ENCODE results near the gene SLC22A23. TPM values are rescaled to one million over a fixed set of nuclear protein-coding genes. Genes with fewer than 3 reads are reported as not detected.

Gene SLC22A23
- polyA plus RNA-seq, 1 donor (not counting 4 experiments of a cell fraction or from before 2014, with no cell fraction given), result 4.3 TPM

- dilution Hi-C loops (cut with MboI; ENCODE audit: extremely low pct_ligation_motif_present, low sequenced_read_pairs), result no loop called here
- no peak overlapping the region for H3K4me3 ChIP-seq (ENCODE audit: control insufficient read depth in 2 of 3, extremely low read depth in 1 of 3, insufficient read depth in 2 of 3, low read depth in 1 of 3, low read length in 3 of 3)
- H3K79me2 ChIP-seq (ENCODE audit: control insufficient read depth, insufficient read depth, low read length), result peaks cover under 1% of the 10 kb centered on the region
- TF ChIP-seq EZH2 (IDR thresholded peaks at IDR 0.05; ENCODE audit: low read length), result no peak
- no peak for TF ChIP-seq CTCF (optimal IDR thresholded peaks at IDR 0.05 in 1 of 3, IDR thresholded peaks at IDR 0.05 in 1 of 3, conservative IDR thresholded peaks at IDR 0.05 in 1 of 3; ENCODE audit: extremely low read depth in 1 of 3, insufficient read depth in 2 of 3, low read length in 3 of 3)
- H3K9ac ChIP-seq (ENCODE audit: control insufficient read depth, extremely low read depth, insufficient read depth, low read length), result no peak overlapping the region
- H3K27me3 ChIP-seq (ENCODE audit: control insufficient read depth, extremely low read depth, insufficient read depth, low read length), result no peaks in the 10 kb centered on the region
- DNase-seq (ENCODE audit: low read depth, low spot score) (no peak), FAIRE-seq (no peak)
- no peak overlapping the region for H3K4me2 ChIP-seq (ENCODE audit: control insufficient read depth, extremely low read depth, insufficient read depth, low read depth, low read length)
- no peaks in the 10 kb centered on the region for H3K36me3 ChIP-seq (ENCODE audit: control insufficient read depth in 2 of 2, extremely low read depth in 1 of 2, insufficient read depth in 2 of 2, low read length in 2 of 2)
- H4K20me1 ChIP-seq (ENCODE audit: control insufficient read depth, extremely low read depth, insufficient read depth, low read length), result no peaks in the 10 kb centered on the region
- H3K27ac ChIP-seq (ENCODE audit: control insufficient read depth, insufficient read depth, low read length), result no peak overlapping the region
- H2AFZ ChIP-seq (ENCODE audit: control insufficient read depth, low read length), result no peak overlapping the region
- no peaks in the 10 kb centered on the region for H3K9me1 ChIP-seq (ENCODE audit: control insufficient read depth, extremely low read depth, insufficient read depth, low read length)
- peaks cover 6% of the 10 kb centered on the region for H3K4me1 ChIP-seq (ENCODE audit: control insufficient read depth, extremely low read depth, insufficient read depth, low read length)
- H3K9me3 ChIP-seq (ENCODE audit: control insufficient read depth, low read depth, low read length), result no peaks in the 10 kb centered on the region
Observed at GRCh38 chr6:3449321-3449720, 7.5 kb downstream of the SLC22A23 start.

GRCh38 chr6:3447005-3447404 lies 9.8 kb downstream of the SLC22A23 start:
- FAIRE-seq, result no peak
- no peaks in the 10 kb centered on the region for H3K9me3 ChIP-seq (ENCODE audit: control insufficient read depth, low read depth, low read length)
- TF ChIP-seq CTCF (optimal IDR thresholded peaks at IDR 0.05 in 1 of 3, IDR thresholded peaks at IDR 0.05 in 1 of 3, conservative IDR thresholded peaks at IDR 0.05 in 1 of 3; ENCODE audit: extremely low read depth in 1 of 3, insufficient read depth in 2 of 3, low read length in 3 of 3) (no peak), EZH2 (IDR thresholded peaks at IDR 0.05; ENCODE audit: low read length) (no peak)
- no peaks in the 10 kb centered on the region for H3K27me3 ChIP-seq (ENCODE audit: control insufficient read depth, extremely low read depth, insufficient read depth, low read length)
- dilution Hi-C loops (cut with MboI; ENCODE audit: extremely low pct_ligation_motif_present, low sequenced_read_pairs), result no loop called here
- no peaks in the 10 kb centered on the region for H3K36me3 ChIP-seq (ENCODE audit: control insufficient read depth in 2 of 2, extremely low read depth in 1 of 2, insufficient read depth in 2 of 2, low read length in 2 of 2)
- H4K20me1 ChIP-seq (ENCODE audit: control insufficient read depth, extremely low read depth, insufficient read depth, low read length), result no peaks in the 10 kb centered on the region
- DNase-seq (ENCODE audit: low read depth, low spot score), result no peak
- no peak overlapping the region for H3K4me3 ChIP-seq (ENCODE audit: control insufficient read depth in 2 of 3, extremely low read depth in 1 of 3, insufficient read depth in 2 of 3, low read depth in 1 of 3, low read length in 3 of 3)
- no peaks in the 10 kb centered on the region for H3K9me1 ChIP-seq (ENCODE audit: control insufficient read depth, extremely low read depth, insufficient read depth, low read length)
- H3K4me1 ChIP-seq (ENCODE audit: control insufficient read depth, extremely low read depth, insufficient read depth, low read length), result peaks cover 11% of the 10 kb centered on the region
- H3K79me2 ChIP-seq (ENCODE audit: control insufficient read depth, insufficient read depth, low read length), result peaks cover 2% of the 10 kb centered on the region
- no peak overlapping the region for H3K4me2 ChIP-seq (ENCODE audit: control insufficient read depth, extremely low read depth, insufficient read depth, low read depth, low read length)
- H3K9ac ChIP-seq (ENCODE audit: control insufficient read depth, extremely low read depth, insufficient read depth, low read length), result no peak overlapping the region
- H2AFZ ChIP-seq (ENCODE audit: control insufficient read depth, low read length), result no peak overlapping the region
- no peak overlapping the region for H3K27ac ChIP-seq (ENCODE audit: control insufficient read depth, insufficient read depth, low read length)

Measured in keratinocyte (primary cell).